GM21360 (cell line): ENCODE data around the gene SLC26A3.

Source experiments
- ATAC-seq: cut with Tn5 transposase; IDR thresholded peaks from one replicate; pipeline ENCODE4 v1.9.1; 2021; ENCODE audit warnings: mild to moderate bottlenecking, moderate library complexity; ENCODE audit not compliant: unreplicated experiment

SLC26A3 gene

GRCh38 chr7:107816011-107816566, 13.1 kb upstream of the SLC26A3 start:
- ATAC-seq: no peak

- ATAC-seq: no peak
These were observed 12.3 kb upstream of the SLC26A3 start for GRCh38 chr7:107815254-107815882.

GRCh38 chr7:107813524-107813923, 10.5 kb upstream of the SLC26A3 start:
- ATAC-seq: no peak

- no peak for ATAC-seq
These were observed 8.9 kb upstream of the SLC26A3 start for GRCh38 chr7:107811934-107812333.

- ATAC-seq: no peak
These were observed 7.6 kb upstream of the SLC26A3 start for GRCh38 chr7:107810626-107811025.

GRCh38 chr7:107809179-107809578, 6.2 kb upstream of the SLC26A3 start:
- ATAC-seq: no peak

GRCh38 chr7:107799647-107800264, 3.3 kb downstream of the SLC26A3 start:
- no peak for ATAC-seq

GRCh38 chr7:107792364-107792763, 10.7 kb downstream of the SLC26A3 start:
- ATAC-seq: no peak

- no peak for ATAC-seq
These were observed 13.4 kb downstream of the SLC26A3 start for GRCh38 chr7:107789647-107790046.

- no peak for ATAC-seq
These were observed 14.4 kb downstream of the SLC26A3 start for GRCh38 chr7:107788662-107789061.

GRCh38 chr7:107788216-107788615, 14.8 kb downstream of the SLC26A3 start:
- no peak for ATAC-seq

GRCh38 chr7:107785926-107786325, 17.1 kb downstream of the SLC26A3 start:
- ATAC-seq: no peak

- ATAC-seq: no peak
These were observed 17.9 kb downstream of the SLC26A3 start for GRCh38 chr7:107785170-107785569.

- ATAC-seq: no peak
These were observed 19.4 kb downstream of the SLC26A3 start for GRCh38 chr7:107783648-107784047.

- ATAC-seq: no peak
These were observed 20.6 kb downstream of the SLC26A3 start for GRCh38 chr7:107782374-107782773.

GRCh38 chr7:107779647-107780099, 23.4 kb downstream of the SLC26A3 start:
- ATAC-seq: no peak

- no peak for ATAC-seq
These were observed 24.7 kb downstream of the SLC26A3 start for GRCh38 chr7:107778283-107778682.

- no peak for ATAC-seq
These were observed 25.3 kb downstream of the SLC26A3 start for GRCh38 chr7:107777702-107778101.

GRCh38 chr7:107773027-107773426, 30.0 kb downstream of the SLC26A3 start:
- no peak for ATAC-seq

GRCh38 chr7:107768263-107768662, 34.8 kb downstream of the SLC26A3 start:
- no peak for ATAC-seq

- no peak for ATAC-seq
These were observed 35.6 kb downstream of the SLC26A3 start for GRCh38 chr7:107767391-107767790.

- no peak for ATAC-seq
These were observed 44.4 kb downstream of the SLC26A3 start for GRCh38 chr7:107758667-107759066.
